WTC11 (cell line): ENCODE data around the gene FAM120AOS. TPM values are rescaled to one million over a fixed set of nuclear protein-coding genes. Genes with fewer than 3 reads are reported as not detected.

Experiments used
- ATAC-seq: fragments of 200-7000 bp; cut with Tn5 transposase; 2 replicates; pipeline ENCODE4 v1.10.0; 2021; ENCODE audit warnings: mild to moderate bottlenecking, moderate library complexity
- CTCF ChIA-PET: fragments of 300-600 bp; sonication (Branson Sonifier 250); formaldehyde crosslinking; loops from one replicate; lab custom pipeline; 2021; ENCODE audit warnings: antibody characterized with exemption; lab: Charles Lee
- POLR2A ChIA-PET: fragments of 350-600 bp; sonication (Branson Sonifier 250); formaldehyde crosslinking; loops from one replicate; lab custom pipeline; 2021; ENCODE audit warnings: antibody characterized with exemption; lab: Charles Lee
- DNase-seq: peaks from one replicate; pipeline ENCODE4 v3.0.0; 2021; ENCODE audit warnings: low spot score
- H3K27ac Mint-ChIP-seq: 2 replicates; pipeline ENCODE4 v1.8.0; 2021; ENCODE audit warnings: mixed read lengths
- H3K27me3 Mint-ChIP-seq: 2 replicates; pipeline ENCODE4 v1.8.0; 2021; ENCODE audit warnings: low read depth, mild to moderate bottlenecking, moderate library complexity, mixed read lengths
- H3K36me3 Mint-ChIP-seq: 2 replicates; pipeline ENCODE4 v1.8.0; 2021; ENCODE audit warnings: mixed read lengths
- H3K4me1 Mint-ChIP-seq: 2 replicates; pipeline ENCODE4 v1.8.0; 2022; ENCODE audit warnings: mixed read lengths
- H3K4me3 Mint-ChIP-seq: 2 replicates; pipeline ENCODE4 v1.8.0; 2021; ENCODE audit warnings: mild to moderate bottlenecking, moderate library complexity, mixed read lengths
- H3K9me3 Mint-ChIP-seq: 2 replicates; pipeline ENCODE4 v1.8.0; 2021; ENCODE audit warnings: mixed read lengths
- ATF1 ChIP-seq: sonication (generic); formaldehyde crosslinking; IDR thresholded peaks from 2 replicates; pipeline ENCODE4 v1.8.1; 2023; ENCODE audit warnings: mild to moderate bottlenecking, moderate library complexity, missing genetic modification reagents
- CDX4 ChIP-seq: fragments of 250-450 bp; sonication (Bioruptor Pico); IDR thresholded peaks from 2 replicates; pipeline ENCODE4 v1.9.0; 2021; ENCODE audit warnings: moderate library complexity, mild to moderate bottlenecking, inconsistent platforms, borderline replicate concordance
- CTCF ChIP-seq: fragments of 200-600 bp; IDR thresholded peaks from 2 replicates; pipeline ENCODE4 v1.8.0; 2022; ENCODE audit warnings: antibody characterized with exemption
- E2F1 ChIP-seq: sonication (generic); formaldehyde crosslinking; IDR thresholded peaks from 2 replicates; pipeline ENCODE4 v1.8.0; 2022; ENCODE audit warnings: mild to moderate bottlenecking, missing genetic modification reagents
- E2F4 ChIP-seq: sonication (generic); formaldehyde crosslinking; IDR thresholded peaks from 2 replicates; pipeline ENCODE4 v1.8.1; 2022; ENCODE audit warnings: low read depth, mild to moderate bottlenecking, moderate library complexity, missing genetic modification reagents, borderline replicate concordance
- FOXK1 ChIP-seq: sonication (generic); formaldehyde crosslinking; IDR thresholded peaks from 2 replicates; pipeline ENCODE4 v1.8.0; 2022; ENCODE audit warnings: mild to moderate bottlenecking, moderate library complexity, missing genetic modification reagents
- FOXP4 ChIP-seq: sonication (generic); formaldehyde crosslinking; IDR thresholded peaks from 2 replicates; pipeline ENCODE4 v1.8.0; 2022; ENCODE audit warnings: mild to moderate bottlenecking, missing genetic modification reagents
- GTF2I ChIP-seq: fragments of 250-450 bp; sonication (Bioruptor Pico); conservative IDR thresholded peaks from 2 replicates; pipeline ENCODE4 v1.4.0; 2021; ENCODE audit warnings: mild to moderate bottlenecking
- IRF2 ChIP-seq: sonication (generic); formaldehyde crosslinking; IDR thresholded peaks from 2 replicates; pipeline ENCODE4 v1.8.0; 2022; ENCODE audit warnings: low read depth, missing genetic modification reagents, borderline replicate concordance
- PRRX2 ChIP-seq: fragments of 250-450 bp; sonication (Bioruptor Pico); IDR thresholded peaks from 2 replicates; pipeline ENCODE4 v1.8.0; 2021; ENCODE audit warnings: mild to moderate bottlenecking
- ZBTB21 ChIP-seq: sonication (generic); formaldehyde crosslinking; IDR thresholded peaks from 2 replicates; pipeline ENCODE4 v1.8.1; 2023; ENCODE audit warnings: mild to moderate bottlenecking, missing genetic modification reagents, borderline replicate concordance
- ZNF232 ChIP-seq: sonication (generic); formaldehyde crosslinking; IDR thresholded peaks from 2 replicates; pipeline ENCODE4 v1.8.0; 2022; ENCODE audit warnings: mild to moderate bottlenecking, missing genetic modification reagents
- ZNF281 ChIP-seq: sonication (generic); formaldehyde crosslinking; IDR thresholded peaks from 2 replicates; pipeline ENCODE4 v1.8.0; 2023; ENCODE audit warnings: mild to moderate bottlenecking, missing genetic modification reagents
- ZNF317 ChIP-seq: sonication (generic); formaldehyde crosslinking; IDR thresholded peaks from 2 replicates; pipeline ENCODE4 v1.8.1; 2023; ENCODE audit warnings: low read depth, mild to moderate bottlenecking, moderate library complexity, missing genetic modification reagents, borderline replicate concordance
- ZNF423 ChIP-seq: fragments of 250-450 bp; sonication (Bioruptor Pico); IDR thresholded peaks from 2 replicates; pipeline ENCODE4 v2.1.2; 2022; ENCODE audit warnings: mild to moderate bottlenecking, moderate library complexity
- ZSCAN18 ChIP-seq: fragments of 250-450 bp; sonication (Bioruptor Pico); IDR thresholded peaks from 2 replicates; pipeline ENCODE4 v2.1.2; 2022; ENCODE audit warnings: mild to moderate bottlenecking, moderate library complexity
- total RNA-seq: library from RNA; stranded (reverse); gene quantifications from 3 replicates; pipeline ENCODE4 v1.2.3, GENCODE V29; 2021

The FAM120AOS gene
- total RNA-seq, 1 experiment from 2014 or later = 44.4 TPM

GRCh38 chr9:93493949-93494348 lies 40.6 kb upstream of the FAM120AOS start (continued):
- TF ChIP-seq FOXP4 (CRISPR knock-in tag) = no peak
- no peak for TF ChIP-seq E2F4 (CRISPR knock-in tag)
- no peak for TF ChIP-seq E2F1

- H3K9me3 Mint-ChIP-seq = no peaks in the 10 kb centered on the region
- POLR2A ChIA-PET = no interaction called here
- H3K27me3 Mint-ChIP-seq = no peaks in the 10 kb centered on the region
- DNase-seq (no peak), ATAC-seq (no peak)
- H3K27ac Mint-ChIP-seq = no peak overlapping the region
- peaks cover 45% of the 10 kb centered on the region for H3K36me3 Mint-ChIP-seq
- TF ChIP-seq ZBTB21 (CRISPR knock-in tag) (no peak), CTCF (no peak)
- TF ChIP-seq, all 79 proteins: peak for 0
- CTCF ChIA-PET = no interaction called here
- Mint-ChIP-seq H3K4me1 (peaks cover 5% of the 10 kb centered on the region; the same call in 1 of the 2 replicates), H3K4me3 (no peak overlapping the region)
Measured at GRCh38 chr9:93492327-93492726, 38.9 kb upstream of the FAM120AOS start.

- no peak for DNase-seq
- TF ChIP-seq CTCF (no peak), ZNF317 (CRISPR knock-in tag) (no peak), GTF2I (no peak), IRF2 (CRISPR knock-in tag) (no peak), CDX4 (no peak), ZSCAN18 (no peak), PRRX2 (CRISPR knock-in tag) (no peak), ZNF232 (no peak), ATF1 (CRISPR knock-in tag) (no peak), ZNF423 (no peak), FOXK1 (CRISPR knock-in tag) (no peak), ZNF281 (CRISPR knock-in tag) (no peak)
- peaks cover 5% of the 10 kb centered on the region; the same call in 1 of the 2 replicates for H3K4me1 Mint-ChIP-seq
- POLR2A ChIA-PET = no interaction called here
- no peak for ATAC-seq
- no peak overlapping the region for H3K27ac Mint-ChIP-seq
- H3K4me3 Mint-ChIP-seq = no peak overlapping the region
- no peaks in the 10 kb centered on the region for H3K27me3 Mint-ChIP-seq
- CTCF ChIA-PET = no interaction called here
- H3K36me3 Mint-ChIP-seq = peaks cover 43% of the 10 kb centered on the region
- H3K9me3 Mint-ChIP-seq = no peaks in the 10 kb centered on the region
Measured at GRCh38 chr9:93491593-93492232, 38.3 kb upstream of the FAM120AOS start.
